Measurements from ENCODE around the gene SHOX.

SHOX gene

GRCh38 chrX:626745-627509 is 3.7 kb upstream of the SHOX start:
- H3K4me3 ChIP-seq (IDR thresholded peaks at IDR 0.05; ENCODE audit: insufficient read depth, low read depth, low read length) = no peak overlapping the region
- H3K9ac ChIP-seq = no peak overlapping the region
- H4K20me1 ChIP-seq (ENCODE audit: insufficient read depth) = no peaks in the 10 kb centered on the region
- H3K27me3 ChIP-seq (ENCODE audit: insufficient read depth, low read depth) = no peaks in the 10 kb centered on the region
- TF ChIP-seq CTCF (conservative IDR thresholded peaks at IDR 0.05; ENCODE audit: low read depth, low read length) = no peak
- H2AFZ ChIP-seq (ENCODE audit: low read depth) = no peak overlapping the region
- H3K36me3 ChIP-seq (ENCODE audit: insufficient read depth) = no peaks in the 10 kb centered on the region
- no peak overlapping the region for H3K27ac ChIP-seq
- no peaks in the 10 kb centered on the region for H3K4me1 ChIP-seq (ENCODE audit: low read depth, poor library complexity, severe bottlenecking)
- no peak overlapping the region for H3K4me2 ChIP-seq
- no peaks in the 10 kb centered on the region for H3K79me2 ChIP-seq (ENCODE audit: insufficient read depth, low read depth)

- H3K4me3 ChIP-seq (IDR thresholded peaks at IDR 0.05; ENCODE audit: insufficient read depth, low read depth, low read length) = no peak overlapping the region
- no peaks in the 10 kb centered on the region for H4K20me1 ChIP-seq (ENCODE audit: insufficient read depth)
- no peak overlapping the region for H2AFZ ChIP-seq (ENCODE audit: low read depth)
- H3K4me1 ChIP-seq (ENCODE audit: low read depth, poor library complexity, severe bottlenecking) = no peaks in the 10 kb centered on the region
- H3K27ac ChIP-seq = no peak overlapping the region
- no peaks in the 10 kb centered on the region for H3K79me2 ChIP-seq (ENCODE audit: insufficient read depth, low read depth)
- no peaks in the 10 kb centered on the region for H3K27me3 ChIP-seq (ENCODE audit: insufficient read depth, low read depth)
- no peaks in the 10 kb centered on the region for H3K36me3 ChIP-seq (ENCODE audit: insufficient read depth)
- TF ChIP-seq CTCF (conservative IDR thresholded peaks at IDR 0.05; ENCODE audit: low read depth, low read length) = no peak
- H3K4me2 ChIP-seq = no peak overlapping the region
- H3K9ac ChIP-seq = no peak overlapping the region
Observed at GRCh38 chrX:627510-627981, 3.0 kb upstream of the SHOX start.

- no peak overlapping the region for H3K4me3 ChIP-seq (IDR thresholded peaks at IDR 0.05; ENCODE audit: insufficient read depth, low read depth, low read length)
- H2AFZ ChIP-seq (ENCODE audit: low read depth) = no peak overlapping the region
- no peak overlapping the region for H3K4me2 ChIP-seq
- H3K27ac ChIP-seq = no peak overlapping the region
- no peaks in the 10 kb centered on the region for H3K27me3 ChIP-seq (ENCODE audit: insufficient read depth, low read depth)
- no peaks in the 10 kb centered on the region for H3K79me2 ChIP-seq (ENCODE audit: insufficient read depth, low read depth)
- no peak overlapping the region for H3K9ac ChIP-seq
- no peaks in the 10 kb centered on the region for H3K36me3 ChIP-seq (ENCODE audit: insufficient read depth)
- H4K20me1 ChIP-seq (ENCODE audit: insufficient read depth) = no peaks in the 10 kb centered on the region
- H3K4me1 ChIP-seq (ENCODE audit: low read depth, poor library complexity, severe bottlenecking) = no peaks in the 10 kb centered on the region
- no peak for TF ChIP-seq CTCF (conservative IDR thresholded peaks at IDR 0.05; ENCODE audit: low read depth, low read length)
Observed at GRCh38 chrX:627995-628394, 2.6 kb upstream of the SHOX start.

GRCh38 chrX:629230-630006 is 1.2 kb upstream of the SHOX start:
- no peaks in the 10 kb centered on the region for H3K27me3 ChIP-seq (ENCODE audit: insufficient read depth, low read depth)
- TF ChIP-seq CTCF (conservative IDR thresholded peaks at IDR 0.05; ENCODE audit: low read depth, low read length) = no peak

More at GRCh38 chrX:629230-630006, 1.2 kb upstream of the SHOX start:
- no peaks in the 10 kb centered on the region for H3K79me2 ChIP-seq (ENCODE audit: insufficient read depth, low read depth)
- no peaks in the 10 kb centered on the region for H3K36me3 ChIP-seq (ENCODE audit: insufficient read depth)
- H2AFZ ChIP-seq (ENCODE audit: low read depth) = no peak overlapping the region
- H3K4me3 ChIP-seq (IDR thresholded peaks at IDR 0.05; ENCODE audit: insufficient read depth, low read depth, low read length) = no peak overlapping the region
- no peak overlapping the region for H3K4me2 ChIP-seq
- H3K4me1 ChIP-seq (ENCODE audit: low read depth, poor library complexity, severe bottlenecking) = no peaks in the 10 kb centered on the region
- no peaks in the 10 kb centered on the region for H4K20me1 ChIP-seq (ENCODE audit: insufficient read depth)
- H3K27ac ChIP-seq = no peak overlapping the region
- H3K9ac ChIP-seq = no peak overlapping the region

All from KMS-11 (cell line).